ENCODE data around the gene HLA-DMA.

DNA sequence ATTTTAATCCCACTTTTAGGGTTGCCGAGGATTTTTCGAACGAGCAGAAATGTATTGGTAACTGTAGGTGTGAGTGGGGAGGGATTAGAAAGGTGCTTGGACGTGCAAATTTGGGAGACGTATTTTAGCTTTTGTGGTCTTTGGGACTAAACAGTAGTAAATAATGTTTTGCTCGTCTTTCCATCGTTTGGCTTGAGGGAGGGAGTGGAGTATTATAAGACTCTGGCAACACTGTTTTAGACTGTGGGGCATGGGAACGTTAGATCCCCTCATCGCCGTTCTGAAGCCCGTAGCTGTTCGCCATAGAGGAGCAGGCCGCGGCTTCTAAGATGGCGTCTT, 18.3 kb upstream of the HLA-DMA start:
- TF ChIP-seq, protein P1, sequence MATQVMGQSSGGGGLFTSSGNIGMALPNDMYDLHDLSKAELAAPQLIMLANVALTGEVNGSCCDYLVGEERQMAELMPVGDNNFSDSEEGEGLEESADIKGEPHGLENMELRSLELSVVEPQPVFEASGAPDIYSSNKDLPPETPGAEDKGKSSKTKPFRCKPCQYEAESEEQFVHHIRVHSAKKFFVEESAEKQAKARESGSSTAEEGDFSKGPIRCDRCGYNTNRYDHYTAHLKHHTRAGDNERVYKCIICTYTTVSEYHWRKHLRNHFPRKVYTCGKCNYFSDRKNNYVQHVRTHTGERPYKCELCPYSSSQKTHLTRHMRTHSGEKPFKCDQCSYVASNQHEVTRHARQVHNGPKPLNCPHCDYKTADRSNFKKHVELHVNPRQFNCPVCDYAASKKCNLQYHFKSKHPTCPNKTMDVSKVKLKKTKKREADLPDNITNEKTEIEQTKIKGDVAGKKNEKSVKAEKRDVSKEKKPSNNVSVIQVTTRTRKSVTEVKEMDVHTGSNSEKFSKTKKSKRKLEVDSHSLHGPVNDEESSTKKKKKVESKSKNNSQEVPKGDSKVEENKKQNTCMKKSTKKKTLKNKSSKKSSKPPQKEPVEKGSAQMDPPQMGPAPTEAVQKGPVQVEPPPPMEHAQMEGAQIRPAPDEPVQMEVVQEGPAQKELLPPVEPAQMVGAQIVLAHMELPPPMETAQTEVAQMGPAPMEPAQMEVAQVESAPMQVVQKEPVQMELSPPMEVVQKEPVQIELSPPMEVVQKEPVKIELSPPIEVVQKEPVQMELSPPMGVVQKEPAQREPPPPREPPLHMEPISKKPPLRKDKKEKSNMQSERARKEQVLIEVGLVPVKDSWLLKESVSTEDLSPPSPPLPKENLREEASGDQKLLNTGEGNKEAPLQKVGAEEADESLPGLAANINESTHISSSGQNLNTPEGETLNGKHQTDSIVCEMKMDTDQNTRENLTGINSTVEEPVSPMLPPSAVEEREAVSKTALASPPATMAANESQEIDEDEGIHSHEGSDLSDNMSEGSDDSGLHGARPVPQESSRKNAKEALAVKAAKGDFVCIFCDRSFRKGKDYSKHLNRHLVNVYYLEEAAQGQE (IDR thresholded peaks at IDR 0.05), result no peak
- TF ChIP-seq EGR1 (IDR thresholded peaks at IDR 0.05; ENCODE audit: low read depth in 2 of 2) (no peak), HNF4G (IDR thresholded peaks at IDR 0.05) (no peak), YY1 (IDR thresholded peaks at IDR 0.05) (no peak), JUND (IDR thresholded peaks at IDR 0.05) (no peak), MAX (IDR thresholded peaks at IDR 0.05) (no peak), NR2F2 (IDR thresholded peaks at IDR 0.05) (no peak), ATF3 (IDR thresholded peaks at IDR 0.05) (no peak), TAF1 (conservative IDR thresholded peaks at IDR 0.05) (no peak), GABPA (IDR thresholded peaks at IDR 0.05 in 1 of 2, conservative IDR thresholded peaks at IDR 0.05 in 1 of 2) (no peak), SP1 (IDR thresholded peaks at IDR 0.05) (no peak)
- TF ChIP-seq, protein P2, sequence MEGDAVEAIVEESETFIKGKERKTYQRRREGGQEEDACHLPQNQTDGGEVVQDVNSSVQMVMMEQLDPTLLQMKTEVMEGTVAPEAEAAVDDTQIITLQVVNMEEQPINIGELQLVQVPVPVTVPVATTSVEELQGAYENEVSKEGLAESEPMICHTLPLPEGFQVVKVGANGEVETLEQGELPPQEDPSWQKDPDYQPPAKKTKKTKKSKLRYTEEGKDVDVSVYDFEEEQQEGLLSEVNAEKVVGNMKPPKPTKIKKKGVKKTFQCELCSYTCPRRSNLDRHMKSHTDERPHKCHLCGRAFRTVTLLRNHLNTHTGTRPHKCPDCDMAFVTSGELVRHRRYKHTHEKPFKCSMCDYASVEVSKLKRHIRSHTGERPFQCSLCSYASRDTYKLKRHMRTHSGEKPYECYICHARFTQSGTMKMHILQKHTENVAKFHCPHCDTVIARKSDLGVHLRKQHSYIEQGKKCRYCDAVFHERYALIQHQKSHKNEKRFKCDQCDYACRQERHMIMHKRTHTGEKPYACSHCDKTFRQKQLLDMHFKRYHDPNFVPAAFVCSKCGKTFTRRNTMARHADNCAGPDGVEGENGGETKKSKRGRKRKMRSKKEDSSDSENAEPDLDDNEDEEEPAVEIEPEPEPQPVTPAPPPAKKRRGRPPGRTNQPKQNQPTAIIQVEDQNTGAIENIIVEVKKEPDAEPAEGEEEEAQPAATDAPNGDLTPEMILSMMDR (IDR thresholded peaks at IDR 0.05; ENCODE audit: low read depth, low read length, missing input control), result no peak

Data from liver (tissue), 3 donors.